Right lobe of liver (tissue), 6 donors: ENCODE measurements around the gene UBP1. TPM values are rescaled to one million over a fixed set of nuclear protein-coding genes. Genes with fewer than 3 reads are reported as not detected.

ENCODE experiments used
- ATAC-seq, 4 donors: fragments of 200-7000 bp; cut with Tn5 transposase; one replicate each; pipeline ENCODE4 v1.9.1; 2020; ENCODE audit warnings: mild to moderate bottlenecking in 4 of 4, moderate library complexity in 4 of 4
- DNase-seq, 3 donors: peaks; one replicate each; pipeline ENCODE4 v3.0.0-alpha.2; 2020
- H3K27ac ChIP-seq, 3 donors: fragments of 200-600 bp; one replicate each; pipeline ENCODE4 v1.8.0; 2022
- H3K27me3 ChIP-seq, 2 donors: fragments of 200-600 bp; one replicate each; pipeline ENCODE4 v1.8.0; 2022
- H3K36me3 ChIP-seq, 4 donors: fragments of 200-600 bp; sonication (generic) in 1 of 4; one replicate each; pipeline versions ENCODE4 v1.5.1 to v1.8.0; 2017 to 2022; ENCODE audit warnings: control low read depth in 1 of 4
- H3K4me1 ChIP-seq, 4 donors: fragments of 200-600 bp; sonication (generic) in 1 of 4; one replicate each; pipeline versions ENCODE4 v1.5.1 to v1.8.0; 2017 to 2022; ENCODE audit warnings: control low read depth in 1 of 4
- H3K4me3 ChIP-seq, 3 donors: fragments of 200-600 bp; one replicate each; pipeline ENCODE4 v1.8.0; 2022
- H3K9me3 ChIP-seq, 4 donors: fragments of 200-600 bp; sonication (generic) in 1 of 4; one replicate each; pipeline versions ENCODE4 v1.5.1 to v1.8.0; 2017 to 2022; ENCODE audit warnings: control low read depth in 1 of 4
- CTCF ChIP-seq, 4 donors: fragments of 200-600 bp in 3 of 4; fragments of 450-650 bp in 1 of 4; IDR thresholded peaks; one replicate each; pipeline versions ENCODE4 v1.5.1 to v1.8.0; 2016 to 2022; ENCODE audit warnings: antibody characterized with exemption in 4 of 4, mild to moderate bottlenecking in 2 of 4
- POLR2A ChIP-seq: fragments of 450-650 bp; IDR thresholded peaks from one replicate; pipeline ENCODE4 v1.6.1; 2017; ENCODE audit warnings: antibody characterized with exemption, mild to moderate bottlenecking
- WGBS: methylation state at CpG from one replicate; pipeline ENCODE4 v1.1.6; 2018; ENCODE audit warnings: low coverage, low lambda C conversion rate; ENCODE audit not compliant: insufficient coverage; ENCODE audit errors: missing lambda C conversion rate; 5-methylcytosine and 5-hydroxymethylcytosine counted together
- intact Hi-C, 2 donors: fragments of 100-400 bp; cut with DNase I; formaldehyde crosslinking; loops; one replicate each; pipeline versions ENCODE4 v1.11.2 to v1.14.1; 2022
- total RNA-seq, 6 experiments: library from RNA; depleted of rRNA in 2 of 6; stranded (reverse); fragments of >200 nt in 2 of 6; fragmentation: NEBNext Ultra II Directional in 3 of 6; extraction: Animal tissue kit (Norgen Biotek cat#: 25700) in 3 of 6; gene quantifications; one replicate each; pipeline versions ENCODE4 v1.1.0 to v1.2.4, GENCODE V29; 2016 to 2023
- donor health status: DM: no; HTN: yes; CAD: no.
- donor health status: DM: no; HTN: no; CAD: no.
- donor health status: DM: no; HTN: no; CAD: no.
- donor health status: DM: no; HTN: yes; CAD: no.
- donor health status: DM: no; HTN: yes; CAD: no.

Gene UBP1
- total RNA-seq, 6 experiments from 2014 or later: 20.5 to 39.2 (median 33.1) TPM

- TF ChIP-seq CTCF (IDR thresholded peaks at IDR 0.05) (peak; percentile 86 to 94 (median 92)), POLR2A (no peak)
- no peaks in the 10 kb centered on the region for H3K9me3 ChIP-seq
- H3K27me3 ChIP-seq: no peaks in the 10 kb centered on the region
- ATAC-seq (peak; percentile 85 to 95 (median 90)), DNase-seq (no peak)
- peaks cover 0 to 6% (median 0%) of the 10 kb centered on the region in 4 donors for H3K4me1 ChIP-seq
- H3K36me3 ChIP-seq: no peaks in the 10 kb centered on the region
- no peak overlapping the region for H3K4me3 ChIP-seq
- WGBS: 46% methylated on average over 13 of the region's 14 CpGs
- intact Hi-C loops: loop anchor here (10.0 kb wide), 2 partner anchors 228 to 238 kb away; no protein-coding TSS in a partner anchor
- no peak overlapping the region for H3K27ac ChIP-seq
Observed at GRCh38 chr3:33372218-33373081, 67.8 kb downstream of the UBP1 start.

GRCh38 chr3:33364531-33365128 is 75.6 kb downstream of the UBP1 start:
- H3K4me3 ChIP-seq: no peak overlapping the region
- TF ChIP-seq POLR2A: no peak
- TF ChIP-seq CTCF (IDR thresholded peaks at IDR 0.05): no peak
- H3K4me1 ChIP-seq: no peaks in the 10 kb centered on the region
- intact Hi-C loops: no loop called here
- H3K9me3 ChIP-seq: no peaks in the 10 kb centered on the region
- H3K36me3 ChIP-seq: no peaks in the 10 kb centered on the region
- ATAC-seq (no peak), DNase-seq (no peak)
- no peaks in the 10 kb centered on the region for H3K27me3 ChIP-seq
- no peak overlapping the region for H3K27ac ChIP-seq
- 80% methylated on average over 10 of the region's 10 CpGs for WGBS

- no peak overlapping the region for H3K27ac ChIP-seq
- ATAC-seq: no peak
- no peaks in the 10 kb centered on the region for H3K36me3 ChIP-seq
- DNase-seq: no peak
- intact Hi-C loops: no loop called here
- no peaks in the 10 kb centered on the region for H3K27me3 ChIP-seq
- no peak for TF ChIP-seq POLR2A
- no peak for TF ChIP-seq CTCF (IDR thresholded peaks at IDR 0.05)
- H3K4me3 ChIP-seq: no peak overlapping the region
- no peaks in the 10 kb centered on the region for H3K4me1 ChIP-seq
- H3K9me3 ChIP-seq: no peaks in the 10 kb centered on the region
Observed at GRCh38 chr3:33364060-33364459, 76.1 kb downstream of the UBP1 start.

- WGBS: 72% methylated on average over 2 of the region's 3 CpGs
- Histone ChIP-seq H3K27ac (no peak overlapping the region), H3K4me1 (no peaks in the 10 kb centered on the region), H3K9me3 (no peaks in the 10 kb centered on the region), H3K36me3 (no peaks in the 10 kb centered on the region), H3K4me3 (no peak overlapping the region), H3K27me3 (no peaks in the 10 kb centered on the region)
- TF ChIP-seq CTCF (IDR thresholded peaks at IDR 0.05): no peak
- no peak for TF ChIP-seq POLR2A
- DNase-seq (no peak), ATAC-seq (no peak)
- intact Hi-C loops: no loop called here
Observed at GRCh38 chr3:33363113-33363800, 76.9 kb downstream of the UBP1 start.
